ENCODE data around the gene RPL37A.

DNA sequence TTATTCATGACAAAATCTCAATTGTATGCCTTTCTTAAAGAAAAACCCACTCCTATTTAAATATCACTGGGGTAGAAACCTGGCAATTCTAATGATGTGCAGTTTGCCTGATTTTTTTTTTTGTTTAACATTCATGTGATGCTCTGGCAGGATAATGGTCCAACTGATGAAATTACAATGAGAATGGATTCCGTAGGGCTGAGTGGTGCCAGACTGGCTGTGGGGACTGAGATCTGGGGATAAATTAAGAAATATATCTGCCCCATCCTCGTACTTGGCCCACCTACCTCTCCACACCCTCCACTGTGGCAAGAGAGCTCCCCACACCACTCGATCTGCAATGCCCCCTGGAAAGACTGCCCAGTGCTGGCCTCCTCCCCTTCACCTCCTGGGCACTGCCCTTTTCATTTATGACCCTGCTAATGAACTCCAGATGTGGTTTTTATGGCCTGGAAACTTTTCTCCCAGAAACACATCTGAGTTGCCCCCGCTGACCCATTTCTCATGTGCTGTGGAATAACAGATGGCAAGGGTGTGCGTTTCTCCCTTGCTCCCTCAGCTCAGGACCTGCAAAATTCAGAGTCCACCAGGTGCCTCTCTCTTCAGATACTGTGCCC lies 33.0 kb upstream of the RPL37A start:
- TF ChIP-seq CTCF (IDR thresholded peaks at IDR 0.05; ENCODE audit: low read length) (no peak), EZH2 (optimal IDR thresholded peaks at IDR 0.05; ENCODE audit: low read depth, low read length) (no peak)

All from MM.1S (cell line).